Duodenal mucosa (tissue), 2 donors: ENCODE data around the gene ZSWIM8.

Experiments
- H3K27ac ChIP-seq: one replicate; pipeline ENCODE4 v1.7.0; 2013; ENCODE audit warnings: low read depth, low read length
- H3K27me3 ChIP-seq, 2 donors: one replicate each; pipeline ENCODE4 v1.7.0; 2013; ENCODE audit warnings: low read length in 2 of 2, control low read depth in 1 of 2; ENCODE audit not compliant: insufficient read depth in 2 of 2, control insufficient read depth in 1 of 2
- H3K36me3 ChIP-seq, 2 donors: one replicate each; pipeline ENCODE4 v1.7.0; 2013; ENCODE audit warnings: low read length in 2 of 2, control low read depth in 1 of 2; ENCODE audit not compliant: insufficient read depth in 2 of 2, control insufficient read depth in 1 of 2
- H3K4me1 ChIP-seq, 2 donors: one replicate each; pipeline ENCODE4 v1.7.0; 2013; ENCODE audit warnings: low read length in 2 of 2, control low read depth in 1 of 2; ENCODE audit not compliant: insufficient read depth in 2 of 2, control insufficient read depth in 1 of 2
- H3K4me3 ChIP-seq, 2 donors: one replicate each; pipeline ENCODE4 v1.7.0; 2013; ENCODE audit warnings: low read length in 2 of 2, low read depth in 1 of 2
- H3K9ac ChIP-seq, 2 donors: one replicate each; pipeline ENCODE4 v1.7.0; 2013; ENCODE audit warnings: low read length in 2 of 2, low read depth in 1 of 2
- H3K9me3 ChIP-seq, 2 donors: one replicate each; pipeline ENCODE4 v1.7.0; 2013; ENCODE audit warnings: low read length in 2 of 2, control low read depth in 1 of 2; ENCODE audit not compliant: control insufficient read depth in 1 of 2

ZSWIM8 gene

GRCh38 chr10:73772281-73773151 is 12.9 kb upstream of the ZSWIM8 start:
- Histone ChIP-seq H3K4me1 (peaks cover 23 to 28% of the 10 kb centered on the region in 2 donors), H3K4me3 (peak overlapping the region; percentile 75 to 87), H3K36me3 (peaks cover 37 to 43% of the 10 kb centered on the region in 2 donors), H3K9me3 (no peaks in the 10 kb centered on the region), H3K27me3 (no peaks in the 10 kb centered on the region), H3K9ac (peak overlapping the region; percentile 72 to 76), H3K27ac (peak overlapping the region; percentile 95)

- peak overlapping the region; percentile 95 for H3K27ac ChIP-seq
- H3K27me3 ChIP-seq = no peaks in the 10 kb centered on the region
- peak overlapping the region; percentile 75 to 87 for H3K4me3 ChIP-seq
- peaks cover 37 to 38% of the 10 kb centered on the region in 2 donors for H3K36me3 ChIP-seq
- peak overlapping the region; percentile 72 to 76 for H3K9ac ChIP-seq
- H3K9me3 ChIP-seq = no peaks in the 10 kb centered on the region
- peaks cover 23 to 28% of the 10 kb centered on the region in 2 donors for H3K4me1 ChIP-seq
These were observed 12.1 kb upstream of the ZSWIM8 start for GRCh38 chr10:73773152-73773879.

GRCh38 chr10:73774637-73775036 is 10.8 kb upstream of the ZSWIM8 start:
- Histone ChIP-seq H3K9me3 (no peaks in the 10 kb centered on the region), H3K9ac (peak overlapping the region in 1 of 2 donors; percentile 11), H3K27me3 (no peaks in the 10 kb centered on the region), H3K27ac (no peak overlapping the region), H3K4me1 (peaks cover 23 to 28% of the 10 kb centered on the region in 2 donors), H3K36me3 (peaks cover 24 to 32% of the 10 kb centered on the region in 2 donors), H3K4me3 (peak overlapping the region; percentile 13 to 51)

GRCh38 chr10:73779018-73779417 is 6.4 kb upstream of the ZSWIM8 start:
- Histone ChIP-seq H3K27me3 (no peaks in the 10 kb centered on the region), H3K9me3 (no peaks in the 10 kb centered on the region), H3K36me3 (peaks cover 9 to 16% of the 10 kb centered on the region in 2 donors), H3K4me3 (no peak overlapping the region), H3K27ac (no peak overlapping the region), H3K4me1 (peaks cover 37 to 43% of the 10 kb centered on the region in 2 donors), H3K9ac (no peak overlapping the region)

- no peak overlapping the region for H3K27ac ChIP-seq
- peaks cover 30 to 40% of the 10 kb centered on the region in 2 donors for H3K4me1 ChIP-seq
- H3K36me3 ChIP-seq = peaks cover 9 to 13% of the 10 kb centered on the region in 2 donors
- H3K9ac ChIP-seq = no peak overlapping the region
- H3K4me3 ChIP-seq = no peak overlapping the region
- no peaks in the 10 kb centered on the region for H3K27me3 ChIP-seq
- H3K9me3 ChIP-seq = no peaks in the 10 kb centered on the region
These were observed 5.7 kb upstream of the ZSWIM8 start for GRCh38 chr10:73779539-73780197.

GRCh38 chr10:73780301-73780700 is 5.1 kb upstream of the ZSWIM8 start:
- H3K9ac ChIP-seq = no peak overlapping the region
- no peaks in the 10 kb centered on the region for H3K9me3 ChIP-seq
- peaks cover 6 to 13% of the 10 kb centered on the region in 2 donors for H3K36me3 ChIP-seq
- no peak overlapping the region for H3K27ac ChIP-seq
- H3K4me3 ChIP-seq = no peak overlapping the region
- peaks cover 28 to 38% of the 10 kb centered on the region in 2 donors for H3K4me1 ChIP-seq
- no peaks in the 10 kb centered on the region for H3K27me3 ChIP-seq

GRCh38 chr10:73780966-73781365 is 4.4 kb upstream of the ZSWIM8 start:
- Histone ChIP-seq H3K9me3 (no peaks in the 10 kb centered on the region), H3K27ac (no peak overlapping the region), H3K4me1 (peaks cover 26 to 32% of the 10 kb centered on the region in 2 donors), H3K4me3 (peak overlapping the region; percentile 93 to 96), H3K36me3 (peaks cover 0 to 13% of the 10 kb centered on the region in 2 donors), H3K27me3 (no peaks in the 10 kb centered on the region), H3K9ac (peak overlapping the region; percentile 87 to 95)

- Histone ChIP-seq H3K9me3 (no peaks in the 10 kb centered on the region), H3K4me1 (peaks cover 30 to 33% of the 10 kb centered on the region in 2 donors), H3K36me3 (peaks cover 0 to 13% of the 10 kb centered on the region in 2 donors), H3K27ac (peak overlapping the region; percentile 84), H3K9ac (peak overlapping the region; percentile 87 to 95), H3K27me3 (no peaks in the 10 kb centered on the region), H3K4me3 (peak overlapping the region; percentile 93 to 96)
These were observed 3.9 kb upstream of the ZSWIM8 start for GRCh38 chr10:73781548-73781878.

GRCh38 chr10:73781879-73782748 is 3.3 kb upstream of the ZSWIM8 start, which contains the start of gene CHCHD1:
Gene CHCHD1, plus strand, starts transcription at chr10:73782048. Its CDS starts 28 bp downstream, at chr10:73782076.
- peaks cover 0 to 11% of the 10 kb centered on the region in 2 donors for H3K36me3 ChIP-seq
- H3K27me3 ChIP-seq = no peaks in the 10 kb centered on the region
- no peaks in the 10 kb centered on the region for H3K9me3 ChIP-seq
- peak within 1 kb of the TSS; percentile 93 to 96 for H3K4me3 ChIP-seq
- H3K4me1 ChIP-seq = peaks cover 36 to 37% of the 10 kb centered on the region in 2 donors
- H3K9ac ChIP-seq = peak within 1 kb of the TSS; percentile 87 to 95
- peak within 1 kb of the TSS; percentile 84 for H3K27ac ChIP-seq
